H1 (cell line): ENCODE results near the gene ARPC2. TPM values are rescaled to one million over a fixed set of nuclear protein-coding genes. Genes with fewer than 3 reads are reported as not detected.

Experiments
- CREB1 ChIP-seq: IDR thresholded peaks from 2 replicates; pipeline ENCODE4 v1.6.1; 2012; ENCODE audit warnings: inconsistent platforms
- SP2 ChIP-seq: IDR thresholded peaks from 2 replicates; pipeline ENCODE4 v1.6.1; 2012; ENCODE audit warnings: mild to moderate bottlenecking, low read length, inconsistent platforms
- polyA plus RNA-seq, 7 experiments: library from polyadenylated mRNA; depleted of rRNA in 3 of 7; stranded (reverse) in 5 of 7; unstranded in 2 of 7; fragments of >200 nt in 5 of 7; fragments of 200-250 nt in 2 of 7; gene quantifications; 1 replicate in 5 of 7; 2 replicates in 1 of 7; 4 replicates in 1 of 7; pipeline versions ENCODE4 v1.2.1 to v1.2.3, GENCODE V29; 2011 to 2013; ENCODE audit warnings: missing spikeins in 2 of 7, mixed read lengths in 2 of 7
- total RNA-seq: library from RNA; stranded (reverse); fragmentation: NEBNext Ultra II Directional; extraction: Animal tissue kit (Norgen Biotek cat#: 25700); gene quantifications from 2 replicates; pipeline ENCODE4 v1.2.1, GENCODE V29; 2021
- TF ChIP-seq, protein P1 (sequence below), 3 experiments: IDR thresholded peaks; 1 replicate in 2 of 3; 2 replicates in 1 of 3; pipeline versions ENCODE4 v1.5.1 to v1.6.1; 2011; ENCODE audit warnings: low read length in 3 of 3, mild to moderate bottlenecking in 3 of 3, inconsistent platforms in 2 of 3, low read depth in 1 of 3, moderate library complexity in 1 of 3; ENCODE audit not compliant: insufficient read depth in 1 of 3; ENCODE audit errors: control extremely low read depth in 1 of 3

Gene ARPC2
- total and polyA plus RNA-seq, 2 of the 8 experiments (the other 6 are each of a cell fraction or from before 2014, with no cell fraction given), result 174 to 195 TPM

DNA sequence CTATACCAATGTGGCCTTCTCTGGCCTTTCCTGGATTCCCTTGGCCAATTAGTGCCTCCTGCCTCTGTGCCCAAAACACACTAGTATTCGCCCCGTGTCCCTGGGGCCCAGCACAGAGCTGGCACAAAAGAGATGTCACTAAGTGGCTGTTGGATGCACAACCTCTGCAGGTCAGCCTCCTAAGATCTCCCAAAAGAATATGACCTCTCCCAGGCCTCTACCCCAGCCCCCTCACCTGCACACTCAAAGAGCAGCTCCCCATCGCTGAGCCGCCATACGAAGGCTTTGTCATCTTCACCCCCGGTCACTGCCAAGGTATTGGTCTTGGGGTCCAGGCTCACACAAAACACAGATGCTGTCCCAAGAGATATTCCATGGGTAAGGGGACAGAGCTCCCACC is 50.3 kb downstream of the ARPC2 start (continued):
- TF ChIP-seq, protein P1, sequence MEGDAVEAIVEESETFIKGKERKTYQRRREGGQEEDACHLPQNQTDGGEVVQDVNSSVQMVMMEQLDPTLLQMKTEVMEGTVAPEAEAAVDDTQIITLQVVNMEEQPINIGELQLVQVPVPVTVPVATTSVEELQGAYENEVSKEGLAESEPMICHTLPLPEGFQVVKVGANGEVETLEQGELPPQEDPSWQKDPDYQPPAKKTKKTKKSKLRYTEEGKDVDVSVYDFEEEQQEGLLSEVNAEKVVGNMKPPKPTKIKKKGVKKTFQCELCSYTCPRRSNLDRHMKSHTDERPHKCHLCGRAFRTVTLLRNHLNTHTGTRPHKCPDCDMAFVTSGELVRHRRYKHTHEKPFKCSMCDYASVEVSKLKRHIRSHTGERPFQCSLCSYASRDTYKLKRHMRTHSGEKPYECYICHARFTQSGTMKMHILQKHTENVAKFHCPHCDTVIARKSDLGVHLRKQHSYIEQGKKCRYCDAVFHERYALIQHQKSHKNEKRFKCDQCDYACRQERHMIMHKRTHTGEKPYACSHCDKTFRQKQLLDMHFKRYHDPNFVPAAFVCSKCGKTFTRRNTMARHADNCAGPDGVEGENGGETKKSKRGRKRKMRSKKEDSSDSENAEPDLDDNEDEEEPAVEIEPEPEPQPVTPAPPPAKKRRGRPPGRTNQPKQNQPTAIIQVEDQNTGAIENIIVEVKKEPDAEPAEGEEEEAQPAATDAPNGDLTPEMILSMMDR (IDR thresholded peaks at IDR 0.05; ENCODE audit: control extremely low read depth in 1 of 3, insufficient read depth in 1 of 3, low read depth in 1 of 3, low read length in 3 of 3), result no peak
- no peak for TF ChIP-seq CREB1
- TF ChIP-seq SP2, result no peak
- TF ChIP-seq, all 59 proteins: peak for 0
